ENCODE results near the gene DMD.

The DMD gene

GRCh38 chrX:33156152-33156726 is 55.1 kb downstream of the DMD start:
- TF ChIP-seq CTCF (IDR thresholded peaks at IDR 0.05; ENCODE audit: insufficient read depth, missing control alignments) = no peak
- DNase-seq (ENCODE audit: insufficient read length, low spot score) (no peak), FAIRE-seq (peak; percentile 21)

- no peak for TF ChIP-seq CTCF (IDR thresholded peaks at IDR 0.05; ENCODE audit: insufficient read depth, missing control alignments)
- DNase-seq (ENCODE audit: insufficient read length, low spot score) (no peak), FAIRE-seq (no peak)
Measured at GRCh38 chrX:33149580-33149979, 61.8 kb downstream of the DMD start.

- DNase-seq (ENCODE audit: insufficient read length, low spot score) (no peak), FAIRE-seq (no peak)
- no peak for TF ChIP-seq CTCF (IDR thresholded peaks at IDR 0.05; ENCODE audit: insufficient read depth, missing control alignments)
Measured at GRCh38 chrX:33149085-33149484, 62.3 kb downstream of the DMD start.

GRCh38 chrX:33142331-33142730 is 69.0 kb downstream of the DMD start:
- TF ChIP-seq CTCF (IDR thresholded peaks at IDR 0.05; ENCODE audit: insufficient read depth, missing control alignments) = no peak
- FAIRE-seq (no peak), DNase-seq (ENCODE audit: insufficient read length, low spot score) (no peak)

- FAIRE-seq = no peak
- DNase-seq (ENCODE audit: insufficient read length, low spot score) = no peak
- no peak for TF ChIP-seq CTCF (IDR thresholded peaks at IDR 0.05; ENCODE audit: insufficient read depth, missing control alignments)
Measured at GRCh38 chrX:33138677-33139249, 72.6 kb downstream of the DMD start.

GRCh38 chrX:33134164-33134563 is 77.2 kb downstream of the DMD start:
- no peak for TF ChIP-seq CTCF (IDR thresholded peaks at IDR 0.05; ENCODE audit: insufficient read depth, missing control alignments)
- no peak for FAIRE-seq
- no peak for DNase-seq (ENCODE audit: insufficient read length, low spot score)

- TF ChIP-seq CTCF (IDR thresholded peaks at IDR 0.05; ENCODE audit: insufficient read depth, missing control alignments) = no peak
- FAIRE-seq (no peak), DNase-seq (ENCODE audit: insufficient read length, low spot score) (no peak)
Measured at GRCh38 chrX:33133320-33133719, 78.0 kb downstream of the DMD start.

Measured in D721Med (cell line).